Endothelial cell of umbilical vein (primary cell): ENCODE measurements around the gene KRT6A. TPM values are rescaled to one million over a fixed set of nuclear protein-coding genes. Genes with fewer than 3 reads are reported as not detected.
"Not testable (repeated sequence)": the region's sequence is repeated elsewhere in the genome, so short reads cannot be mapped to it uniquely, and the experiment has no call there.

ENCODE experiments used
- BruUV-seq: library from RNA; stranded (reverse); fragments of 400-500 nt; replicated peaks from 2 replicates; lab custom pipeline; 2021; lab: Mats Ljungman, UMichigan
- CTCF ChIA-PET: fragments of 300-600, 350-600 bp; sonication (Branson Sonifier 250); formaldehyde crosslinking; loops from one replicate; lab custom pipeline; 2021; ENCODE audit warnings: antibody characterized with exemption, inconsistent platforms; lab: Charles Lee
- POLR2A ChIA-PET: fragments of 300-600, 350-600 bp; sonication (Branson Sonifier 250); formaldehyde crosslinking; loops from one replicate; lab custom pipeline; 2021; ENCODE audit warnings: antibody characterized with exemption, inconsistent platforms; lab: Charles Lee
- DNase-seq: peaks from one replicate; pipeline ENCODE4 v3.0.0-alpha.2; 2011; ENCODE audit warnings: low read depth, low spot score
- FAIRE-seq: peaks from 2 replicates; lab custom pipeline; 2011; peaks lifted over from hg19 to GRCh38; lab: Jason Lieb, UNC
- H2AFZ ChIP-seq: 2 replicates; pipeline ENCODE4 v1.6.0; 2012; ENCODE audit warnings: low read depth, low read length, control low read depth, inconsistent platforms
- H3K27ac ChIP-seq: 2 replicates; pipeline ENCODE4 v1.5.1; 2011; ENCODE audit warnings: low read depth, mild to moderate bottlenecking, control low read depth, low read length, moderate library complexity; ENCODE audit not compliant: insufficient read depth
- H3K27me3 ChIP-seq, 2 experiments: 2 replicates each; pipeline versions ENCODE4 v1.6.0 to v1.6.1; 2011; ENCODE audit warnings: low read length in 2 of 2, mixed read lengths in 1 of 2; ENCODE audit not compliant: control insufficient read depth in 2 of 2, insufficient read depth in 2 of 2
- H3K36me3 ChIP-seq, 2 experiments: 2 replicates in 1 of 2; 3 replicates in 1 of 2; pipeline ENCODE4 v1.5.1; 2011; ENCODE audit warnings: low read length in 2 of 2, mild to moderate bottlenecking in 1 of 2, moderate library complexity in 1 of 2; ENCODE audit not compliant: control insufficient read depth in 2 of 2, insufficient read depth in 2 of 2; ENCODE audit errors: extremely low read depth in 1 of 2
- H3K4me1 ChIP-seq: 3 replicates; pipeline ENCODE4 v1.5.1; 2011; ENCODE audit warnings: mild to moderate bottlenecking, low read length; ENCODE audit not compliant: control insufficient read depth, insufficient read depth; ENCODE audit errors: extremely low read depth
- H3K4me2 ChIP-seq: 2 replicates; pipeline ENCODE4 v1.6.1; 2011; ENCODE audit warnings: low read length, control low read depth, mixed read lengths; ENCODE audit not compliant: insufficient read depth
- H3K4me3 ChIP-seq, 3 experiments: fragments of 200-600 bp in 1 of 3; sonication (generic), shearing (Covaris generic) in 1 of 3; replicated peaks in 1 of 3; 2 replicates each; pipeline ENCODE4 v1.5.1; 2011 to 2016; ENCODE audit warnings: control low read depth in 3 of 3, low read length in 3 of 3, mild to moderate bottlenecking in 2 of 3, inconsistent platforms in 1 of 3, low read depth in 1 of 3, moderate library complexity in 1 of 3; ENCODE audit not compliant: insufficient read depth in 1 of 3
- H3K79me2 ChIP-seq: 2 replicates; pipeline ENCODE4 v1.6.0; 2012; ENCODE audit warnings: low read length, inconsistent platforms; ENCODE audit not compliant: control insufficient read depth, insufficient read depth
- H3K9ac ChIP-seq: replicated peaks from 2 replicates; pipeline ENCODE3; 2011; ENCODE audit warnings: low read length, control low read depth; ENCODE audit not compliant: insufficient read depth; ENCODE audit errors: extremely low read depth
- H3K9me1 ChIP-seq: replicated peaks from 3 replicates; pipeline ENCODE4 v1.6.0; 2011; ENCODE audit warnings: mild to moderate bottlenecking, low read length; ENCODE audit not compliant: control insufficient read depth, insufficient read depth; ENCODE audit errors: extremely low read depth
- H3K9me3 ChIP-seq: replicated peaks from 2 replicates; pipeline ENCODE4 v1.5.1; 2012; ENCODE audit warnings: low read length, inconsistent platforms; ENCODE audit not compliant: control insufficient read depth, insufficient read depth
- H4K20me1 ChIP-seq: replicated peaks from 2 replicates; pipeline ENCODE3; 2011; ENCODE audit warnings: mild to moderate bottlenecking, low read length; ENCODE audit not compliant: control insufficient read depth, insufficient read depth; ENCODE audit errors: extremely low read depth
- CTCF ChIP-seq, 2 donors: IDR thresholded peaks; 1 replicate in 1 of 2; 2 replicates in 1 of 2; pipeline ENCODE4 v1.5.1; 2011; ENCODE audit warnings: low read length in 2 of 2, mild to moderate bottlenecking in 2 of 2, moderate library complexity in 2 of 2, control low read depth in 1 of 2, inconsistent platforms in 1 of 2, low read depth in 1 of 2; ENCODE audit not compliant: insufficient read depth in 1 of 2; ENCODE audit errors: extremely low read depth in 1 of 2
- JUN ChIP-seq: IDR thresholded peaks from 2 replicates; pipeline ENCODE4 v1.6.1; 2011; ENCODE audit warnings: borderline replicate concordance, low read depth; ENCODE audit not compliant: insufficient read length, insufficient read depth
- POLR2AphosphoS5 ChIP-seq: IDR thresholded peaks from 2 replicates; pipeline ENCODE4 v1.6.1; 2012; ENCODE audit warnings: low read depth, mild to moderate bottlenecking, control low read depth, low read length, moderate library complexity; ENCODE audit not compliant: insufficient read depth
- dilution Hi-C: fragments of 300-500 bp; cut with MboI; formaldehyde crosslinking; loops from one replicate; pipeline ENCODE4 v1.15.0; 2019; ENCODE audit warnings: low sequenced_read_pairs; ENCODE audit not compliant: extremely low pct_ligation_motif_present
- intact Hi-C: fragments of 100-400 bp; cut with micrococcal nuclease; formaldehyde crosslinking; loops from one replicate; pipeline ENCODE4 v1.10.0; 2022
- polyA plus RNA-seq, 4 experiments: library from polyadenylated mRNA; depleted of rRNA in 3 of 4; stranded (reverse) in 3 of 4; unstranded in 1 of 4; fragments of >200 nt; gene quantifications; 2 replicates each; pipeline versions ENCODE4 v1.2.1 to v1.2.3, GENCODE V29; 2011 to 2012; ENCODE audit warnings: missing spikeins in 1 of 4
- total RNA-seq: library from RNA; stranded (reverse); gene quantifications from 2 replicates; pipeline ENCODE4 v1.2.3, GENCODE V29; 2021

KRT6A gene
- total and polyA plus RNA-seq, 2 donors (not counting 3 experiments of a cell fraction or from before 2014, with no cell fraction given), result 0.64 TPM; not detected in 1

GRCh38 chr12:52488736-52489135 lies 4.3 kb downstream of the KRT6A start:
- Histone ChIP-seq H3K4me1 (no peaks in the 10 kb centered on the region), H3K9ac (no peak overlapping the region), H2AFZ (no peak overlapping the region), H3K9me1 (no peaks in the 10 kb centered on the region), H3K9me3 (no peaks in the 10 kb centered on the region), H3K4me3 (no peak overlapping the region), H4K20me1 (no peaks in the 10 kb centered on the region), H3K27me3 (peaks cover 0 to 5% of the 10 kb centered on the region in 2 experiments), H3K4me2 (no peak overlapping the region), H3K27ac (no peak overlapping the region), H3K36me3 (no peaks in the 10 kb centered on the region), H3K79me2 (no peaks in the 10 kb centered on the region)
- DNase-seq (no peak), FAIRE-seq (no peak)
- dilution Hi-C loops, result no loop called here
- BruUV-seq, result no TSS peak
- intact Hi-C loops, result no loop called here
- ChIA-PET POLR2A (no interaction called here), CTCF (no interaction called here)
- TF ChIP-seq CTCF (IDR thresholded peaks at IDR 0.05; ENCODE audit: extremely low read depth in 1 of 2, insufficient read depth in 1 of 2, low read depth in 1 of 2, low read length in 2 of 2) (no peak), POLR2AphosphoS5 (no peak), JUN (no peak)

- H3K9me3 ChIP-seq, H3K9ac ChIP-seq, H3K4me2 ChIP-seq, H4K20me1 ChIP-seq, DNase-seq, intact Hi-C loops, H3K27ac ChIP-seq, H3K27me3 ChIP-seq, POLR2A ChIA-PET, H2AFZ ChIP-seq, H3K9me1 ChIP-seq, CTCF ChIA-PET, H3K4me3 ChIP-seq, H3K36me3 ChIP-seq, H3K4me1 ChIP-seq, dilution Hi-C loops, BruUV-seq, FAIRE-seq, H3K79me2 ChIP-seq: not testable (repeated sequence)
These were observed 5.2 kb downstream of the KRT6A start for GRCh38 chr12:52487744-52488443.
